Epithelial cell of proximal tubule (primary cell): Measurements from ENCODE around the gene SOCS3. TPM values are rescaled to one million over a fixed set of nuclear protein-coding genes. Genes with fewer than 3 reads are reported as not detected.

Experiments used
- DNase-seq: peaks from one replicate; pipeline ENCODE4 v3.0.0-alpha.2; 2011; ENCODE audit warnings: low read depth
- H3K4me3 ChIP-seq: 2 replicates; pipeline ENCODE4 v1.5.1; 2011; ENCODE audit warnings: low read depth, mild to moderate bottlenecking, low read length
- CTCF ChIP-seq: conservative IDR thresholded peaks from 2 replicates; pipeline ENCODE4 v1.5.1; 2012; ENCODE audit warnings: low read depth, mild to moderate bottlenecking, low read length
- total RNA-seq: library from RNA; depleted of rRNA; stranded (reverse); fragments of >200 nt; gene quantifications from 2 replicates; pipeline ENCODE4 v1.2.3, GENCODE V29; 2015

The SOCS3 gene
- total RNA-seq, 1 donor from 2014 or later: 42.8 TPM

- no peak for TF ChIP-seq CTCF
- H3K4me3 ChIP-seq: no peak overlapping the region
- DNase-seq: no peak
Measured at GRCh38 chr17:78368854-78369495, 9.1 kb upstream of the SOCS3 start.

- H3K4me3 ChIP-seq: no peak overlapping the region
- no peak for TF ChIP-seq CTCF
- DNase-seq: no peak
Measured at GRCh38 chr17:78368348-78368747, 8.5 kb upstream of the SOCS3 start.

- DNase-seq: no peak
- TF ChIP-seq CTCF: no peak
- H3K4me3 ChIP-seq: no peak overlapping the region
Measured at GRCh38 chr17:78367193-78367592, 7.3 kb upstream of the SOCS3 start.

- TF ChIP-seq CTCF: no peak
- no peak for DNase-seq
- no peak overlapping the region for H3K4me3 ChIP-seq
Measured at GRCh38 chr17:78366109-78366848, 6.4 kb upstream of the SOCS3 start.

GRCh38 chr17:78365561-78366108 is 5.8 kb upstream of the SOCS3 start:
- DNase-seq: no peak
- no peak for TF ChIP-seq CTCF
- no peak overlapping the region for H3K4me3 ChIP-seq

GRCh38 chr17:78364436-78365281 is 4.8 kb upstream of the SOCS3 start:
- no peak overlapping the region for H3K4me3 ChIP-seq
- no peak for DNase-seq
- TF ChIP-seq CTCF: no peak
